Esophagus squamous epithelium (tissue), 5 donors: ENCODE measurements around the gene TMC1. TPM values are rescaled to one million over a fixed set of nuclear protein-coding genes. Genes with fewer than 3 reads are reported as not detected.
A peak's percentile ranks its signal among the peaks of the same experiment; 100 is the strongest.

Experiments used
- DNase-seq: peaks from one replicate; lab custom pipeline; 2025; lab: John Stamatoyannopoulos, UW
- H3K27ac ChIP-seq, 4 donors: fragments of 200-600 bp; sonication (generic); one replicate each; pipeline ENCODE4 v1.5.1; 2016 to 2019; ENCODE audit warnings: mild to moderate bottlenecking in 1 of 4
- H3K27me3 ChIP-seq, 4 donors: fragments of 200-600 bp; sonication (generic); 1 replicate in 3 of 4; 2 replicates in 1 of 4; pipeline versions ENCODE4 v1.5.1 to v1.6.0; 2017 to 2021; ENCODE audit warnings: antibody characterized with exemption in 1 of 4
- H3K36me3 ChIP-seq, 3 donors: fragments of 200-600 bp; sonication (generic); one replicate each; pipeline ENCODE4 v1.5.1; 2016 to 2019
- H3K4me1 ChIP-seq, 3 donors: fragments of 200-600 bp; sonication (generic); one replicate each; pipeline ENCODE4 v1.5.1; 2017 to 2019
- H3K4me3 ChIP-seq, 4 donors: fragments of 200-600 bp; sonication (generic); 1 replicate in 3 of 4; 2 replicates in 1 of 4; pipeline ENCODE4 v1.5.1; 2016 to 2019; ENCODE audit warnings: mild to moderate bottlenecking in 2 of 4, moderate library complexity in 1 of 4
- H3K9me3 ChIP-seq, 3 donors: fragments of 200-600 bp; sonication (generic); one replicate each; pipeline ENCODE4 v1.5.1; 2016 to 2019
- POLR2A ChIP-seq, 4 donors: fragments of 450-650 bp; IDR thresholded peaks; one replicate each; pipeline ENCODE4 v1.6.1; 2017; ENCODE audit warnings: antibody characterized with exemption in 4 of 4, mild to moderate bottlenecking in 4 of 4, moderate library complexity in 3 of 4
- WGBS, 2 donors: methylation state at CpG; one replicate each; pipeline ENCODE4 v1.1.5; 2018; 5-methylcytosine and 5-hydroxymethylcytosine counted together
- intact Hi-C: fragments of 100-400 bp; cut with DNase I; formaldehyde crosslinking; loops from one replicate; pipeline ENCODE4 v1.15.0; 2022
- total RNA-seq, 4 donors: library from RNA; depleted of rRNA; stranded (reverse); fragments of >200 nt; gene quantifications; one replicate each; pipeline ENCODE4 v1.1.0, GENCODE V29; 2016
- TF ChIP-seq, protein P1 (sequence below), 6 experiments: fragments of 450-650 bp in 4 of 6; fragments of 200-600 bp in 2 of 6; sonication (generic) in 2 of 6; IDR thresholded peaks; one replicate each; pipeline ENCODE4 v1.5.1; 2016 to 2019; ENCODE audit warnings: antibody characterized with exemption in 6 of 6, mild to moderate bottlenecking in 4 of 6, moderate library complexity in 4 of 6
- donor health status: DM: yes; HTN: yes; CAD: no.

Gene TMC1
- total RNA-seq, 4 donors from 2014 or later: 1.1 to 3.1 (median 1.5) TPM; not detected in 1

DNA sequence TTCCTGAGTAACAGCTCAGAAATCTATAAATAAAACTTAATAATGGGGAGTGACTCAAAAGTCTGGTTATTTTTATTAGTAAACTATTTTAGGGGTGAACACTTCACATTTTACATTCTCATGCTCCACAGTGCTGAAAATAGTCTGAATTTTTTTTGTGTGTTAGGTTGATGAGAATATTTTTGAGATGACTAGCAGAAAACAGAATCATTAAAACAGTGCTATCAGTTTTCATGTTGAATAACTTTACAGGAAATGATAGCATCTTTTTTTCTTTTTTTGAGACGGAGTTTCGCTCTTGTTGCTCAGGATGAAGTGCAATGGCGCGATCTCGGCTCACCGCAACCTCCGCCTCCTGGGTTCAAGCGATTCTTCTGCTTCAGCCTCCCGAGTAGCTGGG is 60.3 kb downstream of the TMC1 start:
- H3K4me3 ChIP-seq: no peak overlapping the region
- no peak overlapping the region for H3K27ac ChIP-seq
- H3K4me1 ChIP-seq: peaks cover 17 to 88% (median 46%) of the 10 kb centered on the region in 3 donors
- no peaks in the 10 kb centered on the region for H3K9me3 ChIP-seq
- 73 to 92% methylated on average over 9 of the region's 9 CpGs for WGBS, 2 donors
- no peaks in the 10 kb centered on the region for H3K27me3 ChIP-seq
- intact Hi-C loops: no loop called here
- no peak for TF ChIP-seq POLR2A (IDR thresholded peaks at IDR 0.05)
- TF ChIP-seq, protein P1, sequence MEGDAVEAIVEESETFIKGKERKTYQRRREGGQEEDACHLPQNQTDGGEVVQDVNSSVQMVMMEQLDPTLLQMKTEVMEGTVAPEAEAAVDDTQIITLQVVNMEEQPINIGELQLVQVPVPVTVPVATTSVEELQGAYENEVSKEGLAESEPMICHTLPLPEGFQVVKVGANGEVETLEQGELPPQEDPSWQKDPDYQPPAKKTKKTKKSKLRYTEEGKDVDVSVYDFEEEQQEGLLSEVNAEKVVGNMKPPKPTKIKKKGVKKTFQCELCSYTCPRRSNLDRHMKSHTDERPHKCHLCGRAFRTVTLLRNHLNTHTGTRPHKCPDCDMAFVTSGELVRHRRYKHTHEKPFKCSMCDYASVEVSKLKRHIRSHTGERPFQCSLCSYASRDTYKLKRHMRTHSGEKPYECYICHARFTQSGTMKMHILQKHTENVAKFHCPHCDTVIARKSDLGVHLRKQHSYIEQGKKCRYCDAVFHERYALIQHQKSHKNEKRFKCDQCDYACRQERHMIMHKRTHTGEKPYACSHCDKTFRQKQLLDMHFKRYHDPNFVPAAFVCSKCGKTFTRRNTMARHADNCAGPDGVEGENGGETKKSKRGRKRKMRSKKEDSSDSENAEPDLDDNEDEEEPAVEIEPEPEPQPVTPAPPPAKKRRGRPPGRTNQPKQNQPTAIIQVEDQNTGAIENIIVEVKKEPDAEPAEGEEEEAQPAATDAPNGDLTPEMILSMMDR (IDR thresholded peaks at IDR 0.05): no peak
- no peak for DNase-seq
- no peaks in the 10 kb centered on the region for H3K36me3 ChIP-seq

DNA sequence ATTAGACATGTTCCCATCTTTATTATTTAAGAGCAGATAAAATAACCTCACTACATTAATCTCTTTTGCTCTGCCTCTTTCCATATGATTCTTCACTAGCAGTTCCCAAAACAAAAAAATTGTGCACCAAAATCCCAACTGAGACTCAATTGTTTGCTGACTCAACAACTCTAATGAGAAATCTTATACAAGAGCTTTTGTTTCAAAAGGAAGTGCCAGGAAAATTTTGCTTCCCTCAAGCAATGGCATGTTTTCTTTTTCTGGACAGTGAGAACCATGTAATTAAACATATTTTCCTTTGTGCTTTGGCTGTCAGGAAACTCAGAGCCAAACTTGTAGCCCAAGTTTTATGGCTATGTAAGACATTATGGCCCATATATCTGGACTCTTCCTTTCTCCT is 62.0 kb downstream of the TMC1 start:
- intact Hi-C loops: no loop called here
- Histone ChIP-seq H3K36me3 (no peaks in the 10 kb centered on the region), H3K27me3 (no peaks in the 10 kb centered on the region), H3K4me3 (no peak overlapping the region), H3K4me1 (peaks cover 9 to 83% (median 38%) of the 10 kb centered on the region in 3 donors), H3K9me3 (no peaks in the 10 kb centered on the region), H3K27ac (peak overlapping the region in 2 of 4 donors; percentile 22 to 27)
- DNase-seq: no peak
- TF ChIP-seq POLR2A (IDR thresholded peaks at IDR 0.05): no peak
- TF ChIP-seq, protein P1 (IDR thresholded peaks at IDR 0.05): no peak

DNA sequence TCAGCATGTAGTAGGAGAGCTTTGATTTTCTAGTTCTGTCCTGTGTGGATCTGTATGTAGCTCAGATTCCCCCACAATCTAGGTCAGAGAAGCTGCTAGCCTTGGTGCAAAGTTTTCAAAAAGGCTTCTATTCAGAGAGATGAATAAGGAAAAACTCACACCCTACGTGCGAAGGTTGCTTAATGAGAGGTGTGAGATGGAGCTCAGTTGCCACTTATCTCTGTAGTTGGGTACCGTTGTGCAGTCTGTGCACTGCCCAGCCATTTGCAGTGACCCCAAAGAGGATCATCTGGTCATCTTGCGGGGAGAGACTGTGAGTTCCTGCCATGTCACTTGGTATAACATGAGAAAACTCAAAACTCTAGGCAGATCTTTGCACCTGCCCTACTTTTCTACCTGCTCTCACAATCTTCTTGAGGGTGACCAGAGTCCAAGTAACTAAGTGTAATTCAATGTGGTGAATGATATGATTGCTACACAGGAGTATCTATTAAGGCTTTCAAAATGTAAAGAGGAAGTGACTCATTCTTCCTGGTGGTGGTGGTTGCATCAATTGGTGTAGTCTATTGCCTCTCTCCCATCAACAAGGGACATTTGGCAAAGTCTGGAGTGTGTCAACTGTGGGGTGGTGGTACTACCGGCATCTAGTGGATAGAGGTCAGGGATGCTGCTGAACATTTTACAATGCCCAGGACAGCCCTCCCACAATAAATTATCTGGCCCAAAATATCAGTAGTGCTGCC is 65.2 kb downstream of the TMC1 start:
- intact Hi-C loops: no loop called here
- TF ChIP-seq POLR2A (IDR thresholded peaks at IDR 0.05): no peak
- TF ChIP-seq, protein P1 (IDR thresholded peaks at IDR 0.05): peak in 1 of 6 experiments; percentile 22
- no peak for DNase-seq
- H3K4me1 ChIP-seq: peaks cover 9 to 79% (median 38%) of the 10 kb centered on the region in 3 donors
- peak overlapping the region in 3 of 4 donors; percentile 32 to 69 (median 66) for H3K27ac ChIP-seq
- no peak overlapping the region for H3K4me3 ChIP-seq
- WGBS, 2 donors: 59 to 68% methylated on average over 5 of the region's 5 CpGs
- no peaks in the 10 kb centered on the region for H3K27me3 ChIP-seq
- H3K36me3 ChIP-seq: no peaks in the 10 kb centered on the region
- H3K9me3 ChIP-seq: no peaks in the 10 kb centered on the region

DNA sequence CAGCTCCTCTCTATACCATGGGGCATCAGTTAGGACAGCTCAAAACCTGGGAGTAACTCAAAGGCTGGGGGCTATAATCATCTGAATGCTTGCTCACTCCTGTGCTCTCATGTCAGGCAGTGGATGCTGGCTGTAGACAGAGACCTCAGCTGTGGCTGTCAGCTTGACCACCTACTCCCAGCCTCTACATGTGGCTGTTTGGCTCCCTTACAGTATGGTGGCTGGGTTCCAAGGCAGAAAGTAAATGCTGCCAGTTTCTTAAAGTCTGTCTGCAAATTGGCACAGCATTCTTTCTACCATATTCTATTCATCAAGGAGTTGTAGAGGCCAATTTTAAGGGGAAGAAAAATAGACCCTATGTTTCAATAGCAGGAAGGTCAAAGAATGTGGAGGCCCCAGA is 66.9 kb downstream of the TMC1 start:
- Histone ChIP-seq H3K27me3 (no peaks in the 10 kb centered on the region), H3K27ac (no peak overlapping the region), H3K4me1 (peaks cover 3 to 67% (median 31%) of the 10 kb centered on the region in 3 donors), H3K36me3 (no peaks in the 10 kb centered on the region), H3K9me3 (no peaks in the 10 kb centered on the region), H3K4me3 (no peak overlapping the region)
- DNase-seq: no peak
- intact Hi-C loops: no loop called here
- TF ChIP-seq, protein P1 (IDR thresholded peaks at IDR 0.05): no peak
- TF ChIP-seq POLR2A (IDR thresholded peaks at IDR 0.05): no peak

DNA sequence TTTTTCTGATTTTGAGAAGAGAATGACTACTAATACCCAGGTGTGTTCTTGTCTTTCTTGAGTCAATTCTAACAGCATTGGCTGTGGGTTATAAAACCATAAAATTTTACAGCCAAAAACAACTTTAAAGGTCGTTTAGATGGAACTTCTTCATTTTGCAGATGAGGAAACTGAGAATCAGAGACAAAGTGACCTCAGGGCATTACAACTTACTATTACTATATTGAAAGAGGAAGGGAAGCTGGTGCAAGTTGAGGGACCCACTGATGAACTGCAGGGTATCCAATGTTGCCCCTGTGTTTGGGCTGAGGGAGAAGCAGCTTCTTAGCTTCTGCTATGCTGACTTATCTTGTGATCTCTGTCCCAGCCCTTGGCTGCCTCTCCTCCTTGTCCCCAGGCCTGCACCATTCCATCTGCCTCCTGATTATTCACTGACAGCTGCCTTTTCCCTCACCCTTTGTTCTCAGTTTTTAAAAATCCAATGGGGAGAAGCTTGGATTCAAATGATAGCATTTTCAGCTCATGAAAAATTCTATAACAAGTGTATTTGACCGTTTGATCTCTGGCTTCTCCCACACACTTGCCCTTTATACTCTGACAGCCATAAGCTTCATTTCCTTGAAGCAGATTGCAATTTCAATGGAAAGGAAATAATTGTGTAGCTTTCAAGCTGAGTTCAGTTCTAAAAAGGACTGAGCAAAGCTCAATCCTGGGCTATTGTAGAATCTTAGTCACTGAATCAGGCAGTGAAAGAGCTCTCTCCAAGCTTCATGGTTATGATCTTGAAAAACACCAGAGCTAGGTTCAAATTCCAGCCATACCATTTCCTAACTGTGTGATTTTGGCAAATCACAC is 68.5 kb downstream of the TMC1 start:
- H3K4me1 ChIP-seq: peaks cover 0 to 61% (median 29%) of the 10 kb centered on the region in 3 donors
- peak overlapping the region in 3 of 4 donors; percentile 39 to 65 (median 46) for H3K27ac ChIP-seq
- WGBS, 2 donors: 17 to 41% methylated on average over 2 of the region's 2 CpGs

More for the DNA sequence above, 68.5 kb downstream of the TMC1 start:
- Histone ChIP-seq H3K27me3 (no peaks in the 10 kb centered on the region), H3K9me3 (no peaks in the 10 kb centered on the region), H3K4me3 (no peak overlapping the region), H3K36me3 (no peaks in the 10 kb centered on the region)
- DNase-seq: no peak
- intact Hi-C loops: loop anchor here (5.0 to 10.0 kb wide), 3 partner anchors 228 to 545 kb away; no protein-coding TSS in a partner anchor
- no peak for TF ChIP-seq POLR2A (IDR thresholded peaks at IDR 0.05)
- TF ChIP-seq, protein P1 (IDR thresholded peaks at IDR 0.05): no peak
